NCI-H146 (cell line): Measurements from ENCODE around the gene ADARB1.

Source experiments
- DNase-seq: peaks from one replicate; lab custom pipeline; 2025; lab: John Stamatoyannopoulos, UW

Gene ADARB1

GRCh38 chr21:45075596-45076244, 1.3 kb downstream of the ADARB1 start:
- no peak for DNase-seq

DNA sequence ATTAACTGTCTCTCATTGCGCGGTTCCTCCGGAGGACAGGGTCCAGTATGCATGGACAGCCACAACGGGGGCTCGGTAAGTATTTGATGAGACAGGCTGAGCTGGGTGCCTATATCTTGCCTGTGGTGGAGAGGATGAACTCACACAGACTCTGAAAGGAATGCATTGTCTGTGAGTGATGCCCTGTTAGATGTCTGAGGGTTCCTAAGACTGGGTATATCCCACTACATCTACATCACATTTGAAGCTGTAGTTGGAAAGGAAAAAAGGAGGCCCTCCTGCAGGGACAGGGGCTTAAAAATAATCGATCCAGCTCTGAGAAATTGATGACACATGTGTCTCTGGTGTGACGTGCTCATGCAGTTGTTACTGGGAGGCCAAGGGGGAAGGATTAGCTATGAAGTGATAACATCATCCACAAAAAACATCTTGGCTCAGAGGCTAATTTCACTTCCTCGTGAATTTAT, 1.9 kb downstream of the ADARB1 start:
- DNase-seq: no peak

DNA sequence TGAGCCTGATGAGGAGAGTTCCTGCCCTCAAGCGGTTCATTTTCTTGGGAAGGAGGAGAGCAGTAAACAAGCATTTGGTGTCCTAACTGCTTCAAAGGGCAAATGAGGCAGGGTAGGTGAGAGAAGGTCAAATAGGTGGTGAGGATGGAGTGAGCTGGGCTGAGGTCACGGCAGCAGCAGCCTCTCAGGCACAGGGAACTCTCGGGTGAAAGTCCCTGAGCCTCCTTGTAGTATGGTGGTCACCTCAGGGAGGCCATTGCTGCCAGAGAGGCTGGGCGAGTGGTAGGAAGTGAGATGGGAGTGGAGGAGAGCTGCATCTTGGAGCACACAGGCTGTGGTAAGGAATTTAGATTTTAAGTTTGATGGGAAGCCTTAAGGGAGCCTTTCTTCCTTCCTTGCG, 4.0 kb downstream of the ADARB1 start:
- no peak for DNase-seq

DNA sequence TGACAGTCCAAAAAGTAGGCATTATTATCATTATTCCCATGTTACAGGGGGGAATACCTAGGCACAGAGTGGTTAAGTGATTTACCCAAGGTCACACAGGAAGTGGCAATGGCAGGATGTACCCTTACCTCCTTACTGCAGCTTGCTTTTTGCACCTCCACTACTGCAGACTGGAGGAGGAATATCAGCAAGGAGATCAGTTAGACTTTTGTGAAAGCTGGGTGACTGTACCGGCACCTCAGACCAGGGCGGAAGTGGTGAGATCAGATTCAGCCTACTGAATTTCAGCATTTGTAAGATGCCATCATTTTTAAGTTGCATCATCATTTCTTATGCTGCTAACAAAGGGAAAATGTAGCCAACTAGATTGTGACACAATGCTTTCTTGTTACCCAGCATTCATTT, 4.5 kb downstream of the ADARB1 start:
- DNase-seq: no peak

- no peak for DNase-seq
Observed at GRCh38 chr21:45079351-45079750, 5.0 kb downstream of the ADARB1 start.

GRCh38 chr21:45080232-45080631, 5.9 kb downstream of the ADARB1 start:
- DNase-seq: no peak

DNA sequence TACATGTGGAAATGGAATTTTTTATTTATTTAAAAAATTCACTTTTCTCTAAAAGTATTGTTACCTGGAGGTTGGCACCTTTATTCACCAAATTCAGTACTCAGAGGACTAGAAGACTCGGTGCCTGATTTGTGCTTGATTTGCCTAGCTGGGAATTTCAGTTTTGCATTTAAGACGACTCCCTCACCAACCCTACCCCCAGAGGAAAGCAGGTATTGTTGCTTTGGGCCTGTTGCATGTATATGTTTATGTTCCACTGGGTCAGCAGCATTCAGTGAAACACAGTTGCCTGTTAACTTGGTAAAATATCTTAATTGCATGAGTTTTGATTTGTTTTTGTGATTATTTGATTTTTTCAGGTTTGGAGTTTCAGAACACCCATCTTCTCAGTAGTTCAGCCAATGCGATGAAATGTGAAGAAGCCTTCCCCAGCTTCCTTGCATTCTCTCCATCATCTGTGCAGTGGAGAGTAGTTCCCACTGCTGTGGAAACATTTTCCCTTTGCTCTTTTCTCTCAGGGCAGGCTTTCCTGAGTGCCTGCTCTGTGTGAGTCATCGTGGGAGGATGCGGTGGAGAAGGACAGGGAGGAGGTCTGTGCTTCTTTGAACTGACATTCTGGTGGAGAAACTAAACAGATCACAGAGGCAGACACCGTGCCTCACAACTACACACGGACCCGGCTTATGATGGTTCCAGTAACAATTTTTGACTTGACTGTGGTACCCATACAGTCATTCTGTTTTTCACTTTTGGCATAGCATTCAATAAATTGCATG, 6.4 kb downstream of the ADARB1 start:
- DNase-seq: no peak

DNA sequence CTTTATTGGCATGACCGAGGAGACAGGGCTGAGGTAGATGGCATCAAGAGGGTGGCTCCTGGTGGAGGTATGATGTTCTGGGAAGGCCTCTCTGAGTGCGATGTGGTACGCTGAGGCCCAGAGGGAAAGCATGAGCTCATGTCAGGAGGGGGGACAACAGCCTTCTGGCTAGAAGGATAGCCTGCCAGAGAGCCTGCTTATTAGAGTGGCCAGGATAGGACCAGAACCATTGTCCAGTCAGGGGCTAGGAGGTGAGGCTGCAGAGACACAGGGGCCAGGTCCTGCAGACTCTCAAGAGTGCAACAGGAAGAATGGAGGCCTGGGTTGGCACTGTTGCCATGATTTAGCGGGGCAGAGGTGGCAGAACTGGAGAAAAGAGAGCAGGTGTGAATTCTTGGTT, 7.3 kb downstream of the ADARB1 start:
- no peak for DNase-seq

- no peak for DNase-seq
Observed at GRCh38 chr21:45082736-45083135, 8.4 kb downstream of the ADARB1 start.

GRCh38 chr21:45084121-45084520, 9.7 kb downstream of the ADARB1 start:
- no peak for DNase-seq

DNA sequence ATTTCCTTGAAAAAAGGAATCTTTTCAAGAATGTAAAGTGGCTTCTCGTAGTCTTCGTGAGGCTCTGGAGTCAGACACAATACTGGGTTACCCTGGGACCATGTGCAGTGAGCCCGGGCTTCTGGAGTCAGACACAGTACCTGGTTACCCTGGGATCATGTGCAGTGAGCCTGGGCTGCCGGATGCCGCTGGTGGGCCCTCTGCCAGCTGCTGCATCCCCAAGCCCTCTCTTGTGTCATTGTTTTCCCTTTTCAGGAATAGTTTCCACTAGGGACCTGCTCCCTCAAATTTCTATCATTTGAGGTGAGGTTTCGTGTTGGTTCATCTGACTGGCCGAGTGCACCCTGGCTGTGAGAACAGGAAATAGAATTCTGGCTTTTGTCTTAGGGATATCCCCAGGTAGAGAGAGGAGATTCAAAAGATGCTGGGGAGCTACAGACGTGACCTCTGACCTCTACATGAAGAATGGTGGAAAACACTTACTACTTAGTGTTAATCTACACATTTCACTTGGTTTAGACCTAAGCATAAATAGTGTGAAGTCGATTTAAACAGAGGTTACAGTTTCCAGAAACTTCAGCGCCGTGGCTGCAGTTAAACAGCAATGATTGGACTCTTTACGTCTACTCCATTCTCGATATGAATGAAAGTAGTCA, 10.6 kb downstream of the ADARB1 start:
- no peak for DNase-seq

DNA sequence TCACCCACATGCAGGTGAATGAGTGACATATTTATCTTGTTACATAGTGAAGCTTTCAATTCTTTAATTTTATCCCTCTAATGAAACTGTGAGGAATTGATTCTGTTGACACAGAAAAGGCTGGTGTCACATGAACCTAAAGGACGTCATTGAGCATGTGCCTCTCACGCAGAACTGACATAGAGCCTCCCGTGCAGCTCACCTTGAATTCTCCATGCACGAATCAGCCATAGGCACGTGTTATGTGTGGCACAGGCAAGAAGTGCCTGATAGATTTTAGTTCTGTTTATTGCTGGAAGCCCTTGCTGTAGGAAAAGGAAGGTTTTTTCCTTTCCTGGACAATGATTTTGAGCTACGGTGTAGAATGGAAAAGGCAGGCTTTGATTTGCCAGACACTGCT, 11.3 kb downstream of the ADARB1 start:
- DNase-seq: no peak

DNA sequence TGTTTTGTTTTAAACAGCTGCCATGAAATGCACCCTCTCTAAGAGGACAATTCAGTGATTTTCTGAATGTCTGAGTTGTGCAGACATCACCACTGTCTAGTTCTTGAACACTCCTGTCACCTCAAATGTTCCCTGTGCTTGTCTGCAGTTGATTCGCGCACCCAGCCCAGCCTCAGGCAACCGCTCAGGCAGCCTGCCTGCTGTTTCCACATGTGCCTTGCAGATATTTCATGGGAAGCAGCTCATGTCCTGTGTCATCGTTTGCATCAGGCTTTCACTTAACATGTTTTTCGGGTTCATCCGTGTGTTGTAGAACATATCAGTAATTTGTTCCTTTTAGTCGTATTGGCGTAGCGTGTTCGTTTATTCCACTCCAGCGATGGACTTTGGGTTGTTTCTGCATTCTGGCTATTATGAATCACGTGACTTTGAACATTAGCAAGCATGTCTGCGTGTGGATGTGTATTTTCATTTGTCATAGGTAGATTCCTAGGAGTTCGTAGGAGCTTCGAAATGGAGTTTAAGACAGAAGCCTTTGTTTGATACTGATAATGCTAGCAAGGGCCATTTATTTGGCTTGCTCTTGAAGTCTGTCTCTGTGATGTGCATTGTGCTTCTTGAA, 12.1 kb downstream of the ADARB1 start:
- DNase-seq: no peak

GRCh38 chr21:45087022-45087823, 12.8 kb downstream of the ADARB1 start:
- DNase-seq: no peak

- DNase-seq: no peak
Observed at GRCh38 chr21:45088116-45088515, 13.7 kb downstream of the ADARB1 start.

DNA sequence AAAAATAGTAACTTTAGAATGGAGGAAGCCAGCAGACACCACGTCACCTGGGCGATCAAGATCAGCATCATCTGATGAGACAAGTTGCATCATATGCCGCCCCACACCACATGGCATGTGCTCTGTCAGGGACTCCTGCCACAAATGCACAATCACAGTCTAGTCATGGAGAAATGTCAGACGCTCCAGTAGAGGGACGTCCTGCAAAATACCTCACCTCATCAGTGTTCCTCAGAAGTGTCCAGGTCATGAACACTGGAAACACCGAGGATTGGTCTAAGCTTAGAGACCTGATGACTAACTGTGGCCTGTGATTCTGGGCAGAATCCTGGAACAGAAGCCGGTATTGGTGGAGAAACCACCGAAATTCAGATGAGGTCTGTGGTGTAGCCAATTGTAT, 14.3 kb downstream of the ADARB1 start:
- DNase-seq: no peak

- DNase-seq: no peak
Observed at GRCh38 chr21:45089964-45090363, 15.6 kb downstream of the ADARB1 start.

DNA sequence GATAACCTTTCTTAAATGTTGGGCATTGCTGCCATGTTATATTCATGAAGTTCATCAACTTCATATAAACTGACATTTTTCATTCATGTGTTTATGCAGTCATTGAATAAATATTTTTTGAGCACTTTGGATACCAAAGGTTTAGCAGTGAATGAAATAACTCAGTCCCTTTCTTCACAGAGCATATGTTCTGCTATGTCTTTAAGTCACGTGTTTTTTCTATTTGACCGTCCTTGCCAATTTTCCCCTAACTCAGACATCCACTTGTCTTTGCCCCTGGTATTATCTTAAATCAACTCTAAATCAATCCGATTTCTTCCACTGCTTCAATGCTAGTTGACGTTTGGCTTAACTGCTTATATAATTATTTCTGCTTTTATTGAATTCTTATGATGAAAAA, 16.6 kb downstream of the ADARB1 start:
- DNase-seq: no peak

GRCh38 chr21:45091550-45092322, 17.4 kb downstream of the ADARB1 start:
- no peak for DNase-seq

GRCh38 chr21:45093035-45093532, 18.7 kb downstream of the ADARB1 start:
- no peak for DNase-seq

GRCh38 chr21:45094412-45094811, 20.0 kb downstream of the ADARB1 start:
- DNase-seq: no peak
